Keratinocyte (primary cell): ENCODE results near the gene DNAJB11. TPM values are rescaled to one million over a fixed set of nuclear protein-coding genes. Genes with fewer than 3 reads are reported as not detected.

Experiments used
- DNase-seq: peaks from one replicate; pipeline ENCODE4 v3.0.0-alpha.2; 2011; ENCODE audit warnings: low read depth, missing footprints, low spot score
- FAIRE-seq: peaks from 2 replicates; lab custom pipeline; 2011; peaks lifted over from hg19 to GRCh38; lab: Jason Lieb, UNC
- H2AFZ ChIP-seq: 2 replicates; pipeline ENCODE4 v1.6.0; 2012; ENCODE audit warnings: low read length, control low read depth, inconsistent platforms; ENCODE audit not compliant: control insufficient read depth
- H3K27ac ChIP-seq: 2 replicates; pipeline ENCODE4 v1.5.1; 2011; ENCODE audit warnings: low read length; ENCODE audit not compliant: control insufficient read depth, insufficient read depth
- H3K27me3 ChIP-seq: 3 replicates; pipeline ENCODE4 v1.6.0; 2011; ENCODE audit warnings: low read length; ENCODE audit not compliant: control insufficient read depth, insufficient read depth; ENCODE audit errors: extremely low read depth
- H3K36me3 ChIP-seq, 2 experiments: 2 replicates in 1 of 2; 3 replicates in 1 of 2; pipeline ENCODE4 v1.5.1; 2011; ENCODE audit warnings: low read length in 2 of 2, mild to moderate bottlenecking in 1 of 2; ENCODE audit not compliant: control insufficient read depth in 2 of 2, insufficient read depth in 2 of 2; ENCODE audit errors: extremely low read depth in 1 of 2
- H3K4me1 ChIP-seq: 3 replicates; pipeline ENCODE4 v1.5.1; 2011; ENCODE audit warnings: low read length; ENCODE audit not compliant: control insufficient read depth, insufficient read depth; ENCODE audit errors: extremely low read depth
- H3K4me2 ChIP-seq: 3 replicates; pipeline ENCODE4 v1.6.0; 2011; ENCODE audit warnings: low read depth, low read length; ENCODE audit not compliant: control insufficient read depth, insufficient read depth; ENCODE audit errors: extremely low read depth
- H3K4me3 ChIP-seq, 3 experiments: fragments of 200-600 bp in 1 of 3; sonication (generic) in 1 of 3; 2 replicates in 2 of 3; 3 replicates in 1 of 3; pipeline ENCODE4 v1.5.1; 2011 to 2016; ENCODE audit warnings: low read length in 3 of 3, mild to moderate bottlenecking in 3 of 3, control low read depth in 2 of 3, inconsistent platforms in 1 of 3, low read depth in 1 of 3, mixed read lengths in 1 of 3, mixed run types in 1 of 3, moderate library complexity in 1 of 3; ENCODE audit not compliant: control insufficient read depth in 2 of 3, insufficient read depth in 2 of 3; ENCODE audit errors: extremely low read depth in 1 of 3
- H3K79me2 ChIP-seq: 2 replicates; pipeline ENCODE4 v1.6.0; 2012; ENCODE audit warnings: low read length; ENCODE audit not compliant: control insufficient read depth, insufficient read depth
- H3K9ac ChIP-seq: 3 replicates; pipeline ENCODE4 v1.6.0; 2011; ENCODE audit warnings: low read length; ENCODE audit not compliant: control insufficient read depth, insufficient read depth; ENCODE audit errors: extremely low read depth
- H3K9me1 ChIP-seq: 3 replicates; pipeline ENCODE4 v1.6.0; 2011; ENCODE audit warnings: low read length; ENCODE audit not compliant: control insufficient read depth, insufficient read depth; ENCODE audit errors: extremely low read depth
- H3K9me3 ChIP-seq: 2 replicates; pipeline ENCODE4 v1.5.1; 2012; ENCODE audit warnings: low read depth, low read length; ENCODE audit not compliant: control insufficient read depth
- H4K20me1 ChIP-seq: 3 replicates; pipeline ENCODE4 v1.6.0; 2011; ENCODE audit warnings: low read length; ENCODE audit not compliant: control insufficient read depth, insufficient read depth; ENCODE audit errors: extremely low read depth
- CTCF ChIP-seq, 3 experiments: IDR thresholded peaks in 1 of 3; conservative IDR thresholded peaks in 1 of 3; optimal IDR thresholded peaks in 1 of 3; 2 replicates in 2 of 3; 3 replicates in 1 of 3; pipeline versions ENCODE3 to v1.5.1; 2011; ENCODE audit warnings: low read length in 3 of 3, mild to moderate bottlenecking in 3 of 3, moderate library complexity in 2 of 3, control low read depth in 1 of 3, inconsistent platforms in 1 of 3; ENCODE audit not compliant: insufficient read depth in 2 of 3; ENCODE audit errors: extremely low read depth in 1 of 3
- EZH2 ChIP-seq: IDR thresholded peaks from one replicate; pipeline ENCODE4 v1.6.1; 2012; ENCODE audit warnings: inconsistent platforms, mild to moderate bottlenecking, low read length, moderate library complexity
- dilution Hi-C: fragments of 300-500 bp; cut with MboI; formaldehyde crosslinking; loops from one replicate; pipeline ENCODE4 v1.7.0; 2020; ENCODE audit warnings: low sequenced_read_pairs; ENCODE audit not compliant: extremely low pct_ligation_motif_present
- polyA plus RNA-seq, 5 experiments: library from polyadenylated mRNA; depleted of rRNA in 3 of 5; stranded (reverse) in 3 of 5; stranded (forward) in 1 of 5; unstranded in 1 of 5; fragments of >200 nt; gene quantifications; 1 replicate in 1 of 5; 2 replicates in 3 of 5; 3 replicates in 1 of 5; pipeline versions ENCODE4 v1.2.1 to v1.2.3, GENCODE V29; 2011 to 2012; ENCODE audit warnings: missing spikeins in 2 of 5, low read depth in 1 of 5, low replicate concordance in 1 of 5

Gene DNAJB11
- polyA plus RNA-seq, 1 donor (not counting 4 experiments of a cell fraction or from before 2014, with no cell fraction given): 61.8 TPM

- H3K79me2 ChIP-seq: no peaks in the 10 kb centered on the region
- H4K20me1 ChIP-seq: no peaks in the 10 kb centered on the region
- no peaks in the 10 kb centered on the region for H3K9me3 ChIP-seq
- no peaks in the 10 kb centered on the region for H3K4me1 ChIP-seq
- TF ChIP-seq CTCF (optimal IDR thresholded peaks at IDR 0.05 in 1 of 3, IDR thresholded peaks at IDR 0.05 in 1 of 3, conservative IDR thresholded peaks at IDR 0.05 in 1 of 3; ENCODE audit: extremely low read depth in 1 of 3, insufficient read depth in 2 of 3, low read length in 3 of 3) (no peak), EZH2 (no peak)
- no peak overlapping the region for H3K4me3 ChIP-seq
- H3K27me3 ChIP-seq: no peaks in the 10 kb centered on the region
- H3K27ac ChIP-seq: no peak overlapping the region
- H3K9me1 ChIP-seq: no peaks in the 10 kb centered on the region
- H3K4me2 ChIP-seq: no peak overlapping the region
- dilution Hi-C loops: no loop called here
- DNase-seq (no peak), FAIRE-seq (no peak)
- H3K36me3 ChIP-seq: no peaks in the 10 kb centered on the region
- H2AFZ ChIP-seq: no peak overlapping the region
- H3K9ac ChIP-seq: no peak overlapping the region
These were observed 36.3 kb upstream of the DNAJB11 start for GRCh38 chr3:186534113-186534669.

GRCh38 chr3:186536883-186537844, 33.4 kb upstream of the DNAJB11 start:
- TF ChIP-seq CTCF (optimal IDR thresholded peaks at IDR 0.05 in 1 of 3, IDR thresholded peaks at IDR 0.05 in 1 of 3, conservative IDR thresholded peaks at IDR 0.05 in 1 of 3; ENCODE audit: extremely low read depth in 1 of 3, insufficient read depth in 2 of 3, low read length in 3 of 3) (no peak), EZH2 (no peak)
- Histone ChIP-seq H3K4me3 (no peak overlapping the region), H4K20me1 (no peaks in the 10 kb centered on the region), H3K9me1 (no peaks in the 10 kb centered on the region), H3K9ac (no peak overlapping the region), H2AFZ (no peak overlapping the region), H3K4me2 (no peak overlapping the region), H3K27me3 (no peaks in the 10 kb centered on the region), H3K9me3 (no peaks in the 10 kb centered on the region), H3K36me3 (no peaks in the 10 kb centered on the region), H3K27ac (no peak overlapping the region), H3K4me1 (peaks cover 17% of the 10 kb centered on the region), H3K79me2 (no peaks in the 10 kb centered on the region)
- DNase-seq (no peak), FAIRE-seq (no peak)
- dilution Hi-C loops: no loop called here
